MCF 10A (cell line): Measurements from ENCODE around the gene SHMT1. TPM values are rescaled to one million over a fixed set of nuclear protein-coding genes. Genes with fewer than 3 reads are reported as not detected.
"Not testable (repeated sequence)": the region's sequence is repeated elsewhere in the genome, so short reads cannot be mapped to it uniquely, and the experiment has no call there.

ENCODE experiments used
- BruUV-seq: library from RNA; stranded (reverse); fragments of 400-500 nt; replicated peaks from 2 replicates; lab custom pipeline; 2021; lab: Mats Ljungman, UMichigan
- CTCF ChIA-PET: fragments of 300-600 bp; sonication (Branson Sonifier 250); formaldehyde crosslinking; extraction: SDS; loops from one replicate; lab custom pipeline; 2021; ENCODE audit warnings: antibody characterized with exemption, inconsistent platforms; lab: Yijun Ruan, JAX
- POLR2A ChIA-PET: fragments of 300-600, 350-650 bp; sonication (Branson Sonifier 250); formaldehyde crosslinking; extraction: SDS; loops from one replicate; lab custom pipeline; 2020; ENCODE audit warnings: antibody characterized with exemption, inconsistent platforms; lab: Yijun Ruan, JAX
- DNase-seq: peaks from one replicate; pipeline ENCODE4 v3.0.0-alpha.2; 2018; ENCODE audit not compliant: unreplicated experiment
- H3K27ac Mint-ChIP-seq: one replicate; pipeline ENCODE4 v1.8.0; 2022; ENCODE audit warnings: mild to moderate bottlenecking, low read depth, mixed read lengths; ENCODE audit not compliant: unreplicated experiment
- H3K27me3 Mint-ChIP-seq: one replicate; pipeline ENCODE4 v1.8.0; 2022; ENCODE audit warnings: mixed read lengths; ENCODE audit not compliant: insufficient read depth, unreplicated experiment
- H3K36me3 Mint-ChIP-seq: one replicate; pipeline ENCODE4 v1.8.0; 2022; ENCODE audit warnings: mild to moderate bottlenecking, moderate library complexity, mixed read lengths; ENCODE audit not compliant: insufficient read depth, unreplicated experiment
- H3K4me1 Mint-ChIP-seq: one replicate; pipeline ENCODE4 v1.8.0; 2022; ENCODE audit warnings: mixed read lengths; ENCODE audit not compliant: insufficient read depth, unreplicated experiment
- H3K4me3 Mint-ChIP-seq: one replicate; pipeline ENCODE4 v1.8.0; 2022; ENCODE audit warnings: mild to moderate bottlenecking, moderate library complexity, mixed read lengths; ENCODE audit not compliant: unreplicated experiment
- H3K9me3 Mint-ChIP-seq: one replicate; pipeline ENCODE4 v1.8.0; 2022; ENCODE audit warnings: mixed read lengths; ENCODE audit not compliant: unreplicated experiment
- CTCF ChIP-seq: fragments of 200-600 bp; IDR thresholded peaks from one replicate; pipeline ENCODE4 v1.8.0; 2022; ENCODE audit warnings: antibody characterized with exemption, mild to moderate bottlenecking; ENCODE audit not compliant: unreplicated experiment
- intact Hi-C: fragments of 100-400 bp; cut with micrococcal nuclease; formaldehyde crosslinking; loops from 2 replicates; pipeline ENCODE4 v1.14.1; 2022
- total RNA-seq: library from RNA; stranded (reverse); gene quantifications from 2 replicates; pipeline ENCODE4 v1.2.3, GENCODE V29; 2022

The SHMT1 gene
- total RNA-seq, 1 experiment from 2014 or later = 23.0 TPM

- ChIA-PET CTCF (no interaction called here), POLR2A (interaction anchor here (0.7 to 1.0 kb wide), 2 partner anchors 16 to 23 kb away, joined by 3 to 6 read pairs; partner anchors contain the start of gene SHMT1)
- intact Hi-C loops = no loop called here
- H3K27ac Mint-ChIP-seq = no peak overlapping the region
- peaks cover 5% of the 10 kb centered on the region for H3K36me3 Mint-ChIP-seq
- no peak overlapping the region for H3K4me3 Mint-ChIP-seq
- H3K4me1 Mint-ChIP-seq = peaks cover 15% of the 10 kb centered on the region
- no TSS peak for BruUV-seq
- TF ChIP-seq CTCF = no peak
- no peaks in the 10 kb centered on the region for H3K9me3 Mint-ChIP-seq
- H3K27me3 Mint-ChIP-seq = no peaks in the 10 kb centered on the region
- DNase-seq = no peak
Observed at GRCh38 chr17:18379246-18380146, 16.1 kb upstream of the SHMT1 start.

- CTCF ChIA-PET, H3K9me3 Mint-ChIP-seq, BruUV-seq, H3K27me3 Mint-ChIP-seq, H3K36me3 Mint-ChIP-seq, intact Hi-C loops: not testable (repeated sequence)
- Mint-ChIP-seq H3K27ac (peak overlapping the region; percentile 19), H3K4me1 (peaks cover 15% of the 10 kb centered on the region), H3K4me3 (peak overlapping the region; percentile 68)
- POLR2A ChIA-PET = interaction anchor here (0.6 to 1.0 kb wide), 2 partner anchors 16 to 999 kb away, joined by 3 to 6 read pairs; partner anchors contain the start of genes MAPK7 and SHMT1
- peak; percentile 57 for DNase-seq
Observed at GRCh38 chr17:18378614-18379013, 15.3 kb upstream of the SHMT1 start.

GRCh38 chr17:18378205-18378505 lies 14.8 kb upstream of the SHMT1 start:
- DNase-seq = no peak
- Mint-ChIP-seq H3K9me3 (no peaks in the 10 kb centered on the region), H3K4me3 (peak overlapping the region; percentile 68), H3K27ac (peak overlapping the region; percentile 19), H3K4me1 (peaks cover 15% of the 10 kb centered on the region), H3K27me3 (no peaks in the 10 kb centered on the region), H3K36me3 (peaks cover 5% of the 10 kb centered on the region)
- TF ChIP-seq CTCF = no peak
- intact Hi-C loops = no loop called here
- CTCF ChIA-PET = no interaction called here
- no TSS peak for BruUV-seq
- POLR2A ChIA-PET = interaction anchor here (0.6 to 1.7 kb wide), 3 partner anchors 16 to 1000 kb away, joined by 3 to 16 read pairs (median 3); partner anchors contain the start of genes MAPK7, SHMT1, SMCR8 and TOP3A

- CTCF ChIA-PET = no interaction called here
- peak within 1 kb of the TSS; percentile 19 for H3K27ac Mint-ChIP-seq
Observed at GRCh38 chr17:18377437-18378204, 14.3 kb upstream of the SHMT1 start, which contains the start of gene EVPLL. TSS of gene EVPLL (plus strand) at chr17:18377778. CDS start at chr17:18380938, 3,160 bp downstream.

More at GRCh38 chr17:18377437-18378204, 14.3 kb upstream of the SHMT1 start, which contains the start of gene EVPLL:
- intact Hi-C loops = no loop called here
- H3K4me1 Mint-ChIP-seq = peaks cover 15% of the 10 kb centered on the region
- no peak for TF ChIP-seq CTCF
- POLR2A ChIA-PET = interaction anchor here (0.6 to 1.7 kb wide), 5 partner anchors 10 to 1000 kb away, joined by 3 to 16 read pairs (median 3); partner anchors contain the start of genes MAPK7, SHMT1, SMCR8 and TOP3A
- peak within 1 kb of the TSS; percentile 68 for H3K4me3 Mint-ChIP-seq
- no TSS peak for BruUV-seq
- H3K36me3 Mint-ChIP-seq = peaks cover 5% of the 10 kb centered on the region
- peak; percentile 93 for DNase-seq
- H3K27me3 Mint-ChIP-seq = no peaks in the 10 kb centered on the region
- no peaks in the 10 kb centered on the region for H3K9me3 Mint-ChIP-seq
